Retina (tissue), 1 donor: ENCODE data around the gene NUP188.
"Not testable (repeated sequence)": the region's sequence is repeated elsewhere in the genome, so short reads cannot be mapped to it uniquely, and the experiment has no call there.

Source experiments
- DNase-seq: peaks from one replicate; pipeline ENCODE4 v3.0.0-alpha.2; 2016

The NUP188 gene

DNA sequence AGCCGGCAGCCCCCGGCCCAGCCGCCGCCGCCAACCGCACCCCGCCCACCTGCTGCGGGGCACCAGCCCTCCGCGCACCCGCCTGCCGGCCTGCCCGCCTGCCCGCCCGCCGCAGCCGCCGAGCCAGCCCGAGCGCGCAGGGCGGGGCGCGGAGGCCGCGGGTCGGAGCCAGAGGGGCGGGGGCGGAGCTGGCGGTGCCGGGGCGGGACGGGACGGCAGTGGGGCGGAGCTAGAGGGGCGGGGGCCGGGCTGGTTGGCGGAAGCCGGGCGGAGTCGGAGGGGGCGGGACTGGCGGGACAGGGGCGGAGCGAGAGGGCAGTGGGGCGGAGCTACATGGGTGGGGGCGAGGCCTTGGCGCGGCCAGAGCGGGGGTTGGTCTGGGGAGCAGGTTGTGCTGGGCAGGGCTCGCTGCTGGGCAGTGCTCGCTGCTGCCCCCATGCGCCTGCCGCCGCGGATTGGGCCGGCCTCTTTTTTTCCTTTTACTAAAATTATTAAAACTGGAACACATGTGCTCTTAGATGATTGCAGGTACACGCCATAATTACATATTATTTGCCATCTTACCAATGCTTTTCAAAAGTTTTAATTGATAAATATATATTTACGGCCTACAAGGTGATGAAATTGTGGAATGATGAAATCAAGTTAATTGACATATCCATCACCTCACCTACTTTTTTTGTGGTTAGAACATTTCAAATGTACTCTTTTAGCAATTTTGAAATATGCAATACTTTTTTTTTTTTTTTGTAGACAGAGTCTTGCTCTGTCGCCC is 80.9 kb downstream of the NUP188 start, which contains the start of gene SH3GLB2:
TSS of gene SH3GLB2 (minus strand) at position 140 of the 775 bp plus-strand sequence. CDS start 177 bp downstream, outside the sequence.
- DNase-seq = peak; percentile 88

DNA sequence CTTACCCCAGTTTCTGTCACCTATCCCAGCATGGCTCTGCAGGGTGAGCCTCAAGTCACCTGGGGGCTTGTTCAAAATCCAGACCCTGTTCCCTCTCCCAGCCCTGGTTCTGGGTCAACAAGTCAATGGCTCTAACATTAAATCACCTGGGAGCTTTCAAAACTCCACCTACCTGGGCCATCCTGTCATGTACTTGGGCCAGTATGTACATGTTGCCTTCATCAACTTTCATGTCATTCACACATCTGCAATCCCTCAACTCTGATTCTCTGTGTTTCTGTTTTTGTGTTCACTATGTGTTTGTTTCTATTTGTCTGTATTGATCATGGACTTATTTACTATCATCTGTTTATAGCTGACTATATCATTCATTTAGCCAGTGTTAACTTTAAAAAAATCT is 82.7 kb downstream of the NUP188 start:
- DNase-seq = no peak

DNA sequence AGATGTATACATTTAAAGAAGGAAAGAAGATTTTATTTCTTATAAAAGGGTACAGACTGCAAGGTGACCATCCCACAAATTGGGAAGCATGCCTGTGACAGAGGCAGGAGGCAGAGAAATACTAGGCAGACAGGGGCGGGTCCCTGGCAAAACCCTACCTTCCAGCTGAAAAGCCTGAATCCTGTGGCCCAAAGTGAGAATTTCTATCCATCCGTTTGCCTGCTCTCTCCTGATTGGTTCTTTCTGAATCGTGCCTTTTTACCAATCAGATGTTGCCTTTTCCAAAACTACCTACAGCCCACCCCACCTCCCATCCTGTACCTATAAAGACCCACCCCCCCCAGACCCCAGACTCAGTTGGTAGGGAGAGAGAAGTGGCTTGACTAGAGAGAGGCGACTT is 84.0 kb downstream of the NUP188 start:
- DNase-seq = no peak

DNA sequence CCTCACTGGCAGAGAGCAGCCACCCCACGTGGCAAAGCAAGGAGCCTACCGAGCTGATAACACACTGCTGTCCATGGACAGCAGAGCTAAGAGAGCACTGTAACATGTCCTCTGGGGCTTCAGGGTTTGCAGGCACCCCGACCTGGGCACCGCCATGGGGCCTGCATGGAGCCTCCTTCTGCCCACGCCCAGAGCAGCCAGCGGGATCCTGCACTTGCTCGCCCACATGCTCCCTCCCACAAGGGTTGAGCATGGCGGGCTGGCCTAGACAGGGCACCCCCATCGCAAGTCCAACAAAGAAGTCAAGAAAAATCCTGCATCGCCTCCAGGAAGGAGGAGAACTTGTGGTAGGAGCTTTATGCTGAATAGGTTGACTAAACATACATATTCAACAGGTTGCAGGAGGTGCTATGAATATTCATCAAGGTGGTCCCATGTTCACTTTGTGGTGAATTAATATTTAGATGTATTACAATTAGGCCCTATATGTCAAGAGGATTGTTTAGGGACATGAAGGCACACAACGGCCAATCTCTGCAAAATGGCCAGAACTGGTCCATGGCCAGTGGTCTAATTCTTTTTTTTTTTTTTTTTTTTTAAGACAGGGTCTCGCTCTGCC is 85.2 kb downstream of the NUP188 start:
- DNase-seq = no peak

DNA sequence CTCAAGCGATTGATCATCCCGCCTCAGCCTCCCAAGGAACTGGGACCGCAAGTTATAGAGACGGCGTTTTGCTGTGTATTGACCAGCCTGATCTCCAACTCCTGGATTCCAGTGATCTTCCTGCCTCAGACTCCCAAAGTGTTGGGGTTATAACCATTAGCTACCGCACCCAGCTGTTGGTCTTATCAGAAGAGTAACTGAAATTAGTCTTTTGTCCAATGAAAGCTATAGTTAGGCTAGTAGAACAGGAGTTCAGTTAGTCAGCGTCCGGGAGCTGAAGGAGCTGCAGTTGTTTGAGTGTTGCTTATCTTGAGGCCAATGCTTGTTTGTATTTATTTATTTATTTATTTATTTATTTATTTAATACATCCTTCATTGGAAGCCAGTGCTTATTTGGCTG is 85.7 kb downstream of the NUP188 start:
- DNase-seq = no peak

DNA sequence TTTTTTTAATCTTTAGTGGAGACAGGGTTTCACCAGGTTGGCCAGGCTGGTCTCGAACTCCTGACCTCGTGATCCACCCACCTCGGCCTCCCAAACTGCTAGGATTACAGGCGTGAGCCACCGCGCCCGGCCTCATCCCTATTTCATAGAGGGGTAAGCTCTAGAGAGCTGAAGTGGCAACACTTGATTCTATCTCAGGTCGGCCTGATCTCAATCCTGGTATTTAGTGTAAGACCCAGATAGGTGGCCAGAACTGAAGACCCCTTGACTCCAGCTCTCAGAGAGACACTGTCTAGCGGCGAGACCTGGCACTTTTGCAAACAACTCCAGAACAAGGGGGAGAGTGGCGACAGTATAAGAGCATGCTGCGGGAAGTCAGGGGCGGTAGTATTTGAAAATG is 88.3 kb downstream of the NUP188 start:
- not testable (repeated sequence) for DNase-seq

DNA sequence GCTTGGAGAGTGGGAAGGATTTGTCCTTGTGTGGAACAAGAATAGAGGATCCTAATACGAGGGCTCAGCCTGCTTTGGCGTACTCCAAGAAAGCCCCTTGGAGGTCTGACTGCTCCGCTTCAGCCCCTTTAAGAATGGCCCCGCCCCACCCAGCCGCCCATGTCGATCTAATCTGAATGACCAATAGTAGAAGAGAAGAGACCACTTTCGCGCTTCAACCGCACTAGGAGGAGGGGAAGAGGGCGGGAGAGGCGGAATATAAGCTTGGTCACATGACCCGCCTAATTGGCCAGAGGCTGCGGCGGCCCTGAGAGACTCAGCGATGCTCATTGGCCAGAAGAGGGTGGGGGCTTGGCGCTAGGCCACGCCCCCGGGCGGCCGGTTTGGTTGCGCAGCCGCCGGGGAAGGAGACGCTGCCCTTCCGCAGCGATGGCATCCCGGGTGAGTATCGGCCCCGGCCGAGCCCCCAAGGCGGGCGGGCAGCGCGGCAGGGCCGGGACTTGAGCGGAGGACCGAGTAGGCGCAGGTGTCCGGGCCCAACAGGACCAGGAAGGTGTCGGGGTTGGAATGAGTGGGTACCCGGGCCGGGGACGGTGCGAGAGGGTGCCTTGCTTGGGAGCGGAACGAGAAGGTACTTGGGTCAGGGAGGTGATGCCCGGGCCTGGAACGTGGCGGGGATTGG is 88.9 kb downstream of the NUP188 start, which contains the start of gene MIGA2:
TSS of gene MIGA2 (plus strand) at position 386 of the 682 bp plus-strand sequence. CDS start 3,969 bp downstream, outside the sequence.
- peak; percentile 97 for DNase-seq

DNA sequence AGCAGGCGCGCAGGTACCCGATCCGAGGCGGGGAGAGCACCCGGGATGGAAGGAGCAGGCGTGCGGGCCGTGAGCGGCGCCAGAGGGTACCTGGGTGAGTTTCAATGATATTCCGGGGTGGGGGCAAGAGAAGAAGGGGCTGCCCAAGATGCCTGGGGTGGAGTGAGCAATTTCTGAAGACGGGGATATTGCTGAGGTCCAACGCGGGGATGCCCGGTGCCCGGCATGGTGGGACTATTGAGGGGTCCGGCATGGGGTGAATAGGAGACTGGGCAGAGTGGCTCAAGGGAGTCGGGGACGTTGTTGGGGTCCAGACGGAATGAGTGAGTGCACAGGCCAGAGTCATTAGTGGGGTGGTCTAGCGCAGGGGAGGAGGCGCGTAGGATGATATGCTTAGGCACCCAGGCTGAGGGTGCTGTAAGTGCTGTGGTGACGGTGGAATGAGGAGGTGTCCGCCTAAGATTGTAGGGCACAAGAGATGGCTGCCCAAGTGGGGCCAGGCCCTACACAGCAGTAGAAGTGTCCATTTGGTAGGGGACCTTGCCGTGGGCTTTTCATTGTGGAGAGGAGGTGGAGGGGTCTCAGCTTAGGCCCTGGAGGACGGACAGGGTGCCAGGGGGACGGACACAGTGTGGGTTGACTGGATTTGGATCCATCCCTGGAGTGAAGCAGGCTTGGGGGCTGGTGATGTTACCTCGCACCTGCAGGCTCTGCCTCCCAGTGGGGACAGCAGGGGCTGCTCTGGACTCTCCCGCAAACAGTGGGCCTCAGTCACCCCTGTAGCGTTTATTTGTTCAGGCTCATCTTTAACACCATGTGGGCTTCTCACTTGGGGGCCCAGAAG is 89.6 kb downstream of the NUP188 start:
- DNase-seq = peak; percentile 14

DNA sequence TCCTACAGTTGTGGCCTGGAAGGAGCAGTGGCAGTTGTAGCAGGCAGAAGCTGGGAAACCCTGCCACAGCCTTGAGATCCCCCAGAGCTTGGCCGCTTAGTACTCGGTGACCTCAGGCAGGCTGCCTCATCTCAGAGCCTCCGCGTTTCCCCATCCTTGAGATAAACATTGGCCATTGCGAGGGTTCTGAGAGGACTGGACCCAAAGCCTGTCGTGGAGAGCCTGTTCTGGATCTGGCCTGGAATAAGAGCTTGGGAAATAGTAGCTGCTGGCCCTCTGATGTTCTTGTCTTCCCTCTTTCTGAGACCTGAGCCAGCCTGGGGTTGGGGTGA is 90.2 kb downstream of the NUP188 start:
- DNase-seq = no peak

DNA sequence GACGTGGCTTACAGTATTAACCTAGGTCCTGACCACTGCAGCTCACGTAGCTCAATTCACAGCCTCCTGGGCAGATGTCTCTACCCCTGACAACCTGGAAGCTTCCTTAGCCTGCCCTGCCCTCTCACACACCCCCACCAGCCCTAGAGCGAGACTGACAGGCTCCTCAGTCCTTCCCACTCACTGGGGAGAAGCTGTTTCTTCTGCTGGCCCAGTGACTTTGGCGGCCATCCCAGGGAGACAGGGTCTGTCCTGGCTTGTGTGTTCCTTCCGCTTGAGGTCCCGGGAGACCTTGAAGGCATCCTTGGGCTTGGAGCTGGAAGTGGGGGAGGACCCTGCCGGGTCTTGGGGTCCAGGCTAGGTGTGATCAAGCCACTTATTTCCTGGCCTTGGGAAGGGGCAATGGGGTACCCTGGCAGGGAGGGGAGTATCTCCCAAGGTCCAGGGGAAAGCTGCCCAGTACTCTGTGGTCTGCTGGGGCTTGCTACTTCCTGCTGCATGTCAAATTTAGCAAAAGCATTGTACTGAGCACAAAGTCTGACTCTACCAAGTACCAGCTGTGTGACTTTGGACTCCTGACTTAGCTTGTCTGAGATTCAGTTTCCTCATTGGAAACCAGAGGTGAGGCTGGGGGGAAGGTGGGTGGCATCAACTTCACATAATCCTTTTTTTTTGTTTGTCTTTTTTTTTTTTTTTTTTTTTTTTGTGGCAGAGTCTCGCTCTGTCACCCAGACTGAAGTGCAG is 90.8 kb downstream of the NUP188 start:
- no peak for DNase-seq

DNA sequence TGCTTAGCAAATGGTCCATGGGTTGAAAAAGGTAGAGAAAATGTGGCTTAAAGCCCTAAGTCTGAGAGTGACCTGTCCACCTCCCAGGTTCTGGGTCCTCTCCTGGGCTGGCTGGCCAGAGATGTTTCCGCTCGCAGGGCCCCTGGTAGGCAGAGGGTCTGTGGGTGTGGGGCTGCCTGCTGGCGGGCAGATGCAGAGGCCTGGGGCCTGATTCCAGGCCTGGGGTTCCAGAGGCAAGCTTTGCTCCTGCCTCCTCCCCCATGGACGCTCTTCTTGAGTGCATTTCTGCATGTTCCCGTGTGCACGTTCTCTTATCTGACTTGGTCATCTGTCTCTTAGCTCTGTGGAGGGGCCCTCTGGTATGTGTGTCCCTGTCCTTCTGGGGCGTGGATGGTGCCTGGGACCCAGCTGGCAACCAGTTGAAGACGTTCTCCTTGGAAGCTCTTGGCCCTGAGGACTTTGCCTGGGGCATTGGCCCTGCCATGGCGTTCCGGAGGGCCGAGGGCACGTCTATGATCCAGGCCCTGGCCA is 92.7 kb downstream of the NUP188 start:
- DNase-seq = no peak

DNA sequence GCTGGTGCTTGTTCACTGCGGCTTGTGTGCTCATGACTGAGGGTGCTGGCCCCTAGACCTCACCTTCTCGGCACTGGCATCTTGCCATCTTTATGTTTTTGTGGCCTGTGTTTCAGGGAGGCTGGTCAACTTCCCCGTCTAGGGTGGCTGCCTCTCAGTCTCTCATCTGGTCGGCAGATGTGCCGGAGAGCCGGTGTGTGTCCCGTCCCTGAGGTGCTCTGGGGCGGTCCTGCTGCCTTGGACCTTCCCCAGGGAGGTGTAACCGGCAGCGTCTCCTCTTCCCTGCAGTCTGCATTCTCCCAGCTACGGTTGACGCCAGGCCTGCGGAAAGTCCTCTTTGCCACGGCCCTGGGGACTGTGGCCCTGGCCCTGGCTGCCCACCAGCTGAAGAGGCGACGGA is 94.5 kb downstream of the NUP188 start:
- DNase-seq = no peak

DNA sequence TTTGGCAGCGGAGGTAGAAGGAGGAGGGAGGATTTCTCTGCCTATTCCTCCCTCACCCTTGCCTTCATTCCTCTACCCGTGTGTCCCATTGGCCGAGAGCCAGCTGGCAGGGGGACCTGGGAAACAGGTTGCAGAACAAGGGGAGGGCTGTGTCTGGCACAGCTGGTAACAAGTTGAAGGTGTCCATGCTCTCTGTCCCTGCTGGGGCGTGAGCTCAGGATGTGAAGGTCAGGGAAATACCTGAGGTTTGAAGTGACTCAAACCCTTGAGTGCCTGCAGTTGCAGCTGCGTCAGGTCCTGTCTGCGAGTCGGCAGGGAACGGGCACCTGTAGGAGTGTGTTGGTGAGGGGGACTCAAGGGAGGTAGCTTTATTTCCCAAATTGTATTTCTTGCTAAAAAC is 105.1 kb downstream of the NUP188 start:
- no peak for DNase-seq

DNA sequence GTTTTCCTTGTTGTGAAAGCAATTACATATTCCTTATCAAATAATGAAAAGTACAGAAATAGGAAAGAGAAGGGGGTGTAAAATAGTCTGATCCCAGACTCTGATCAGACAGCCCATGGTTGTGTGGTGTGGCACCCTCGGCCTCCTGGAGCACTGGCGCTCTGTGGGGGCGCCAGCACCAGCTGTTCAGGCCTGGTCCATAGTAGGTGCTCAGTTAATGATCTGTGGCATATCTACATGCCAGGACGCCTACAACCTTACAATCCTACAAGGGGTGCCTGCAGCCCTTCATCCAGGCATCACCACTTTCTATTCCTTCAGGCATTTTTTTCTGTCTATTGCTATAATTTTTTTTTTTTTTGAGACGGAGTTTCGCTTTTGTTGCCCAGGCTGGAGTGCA is 105.5 kb downstream of the NUP188 start:
- no peak for DNase-seq

DNA sequence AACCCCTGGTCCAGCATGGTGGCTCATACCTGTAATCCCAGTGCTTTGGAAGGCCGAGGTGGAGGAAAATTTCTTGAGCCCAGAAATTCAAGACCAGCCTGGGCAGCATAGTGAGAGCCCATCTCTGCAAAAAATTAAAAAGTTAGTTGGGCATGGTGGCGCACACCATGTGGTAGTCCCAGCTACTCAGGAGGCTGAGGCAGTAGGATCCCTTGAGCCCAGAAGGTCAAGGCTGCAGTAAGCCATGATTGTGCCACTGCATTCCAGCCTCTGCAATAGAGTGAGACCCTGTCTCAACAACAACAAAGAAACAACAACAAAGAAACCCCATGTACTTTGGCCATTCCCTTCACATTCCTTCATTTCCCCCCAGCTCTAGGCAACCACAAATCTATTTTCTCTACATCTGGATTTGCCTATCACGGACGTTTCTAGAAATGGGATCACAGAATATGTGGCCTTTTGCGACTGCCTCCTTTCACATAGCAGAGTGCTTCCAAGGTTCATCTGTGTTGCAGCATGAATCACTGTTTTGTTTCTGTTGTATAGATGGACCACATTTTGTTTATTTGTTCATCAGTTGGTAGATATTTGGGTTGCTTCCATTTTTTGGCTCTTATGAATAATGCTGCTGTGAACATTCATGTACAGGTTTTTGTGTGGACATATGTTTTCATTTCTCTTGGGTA is 106.8 kb downstream of the NUP188 start:
- no peak for DNase-seq
